GM21367 (cell line): Measurements from ENCODE around the gene NUS1.
"Not testable (repeated sequence)": the region's sequence is repeated elsewhere in the genome, so short reads cannot be mapped to it uniquely, and the experiment has no call there.

Experiments used
- ATAC-seq: cut with Tn5 transposase; IDR thresholded peaks from one replicate; pipeline ENCODE4 v1.9.1; 2021; ENCODE audit not compliant: unreplicated experiment

The NUS1 gene

DNA sequence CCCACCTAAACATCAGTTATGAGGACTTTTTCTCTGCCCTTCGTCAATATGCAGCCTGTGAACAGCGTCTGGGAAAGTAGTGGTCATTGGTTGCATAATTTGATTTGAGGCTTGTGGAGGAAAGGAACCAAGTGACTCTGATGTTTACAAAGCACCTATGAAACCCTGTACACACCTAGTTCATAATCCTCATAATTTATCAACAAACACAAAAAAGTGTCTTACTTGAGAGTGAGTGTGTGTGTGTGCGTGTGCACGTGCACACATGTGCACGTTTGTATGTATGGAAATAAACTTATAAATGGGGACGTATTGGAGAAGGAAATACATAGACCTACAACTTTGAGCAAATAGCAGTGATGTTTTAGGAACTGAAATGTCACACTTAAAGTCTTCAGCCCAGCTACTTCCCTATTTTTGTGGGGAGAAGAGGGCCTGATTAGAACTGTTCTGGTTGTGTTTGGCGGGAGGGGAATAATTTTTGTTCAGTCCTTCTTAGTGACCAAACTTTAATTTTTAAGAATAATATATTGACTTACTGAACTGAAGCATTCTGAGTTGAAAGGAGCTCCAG, 31.8 kb downstream of the NUS1 start:
- not testable (repeated sequence) for ATAC-seq

GRCh38 chr6:117711369-117711768, 36.1 kb downstream of the NUS1 start:
- no peak for ATAC-seq

- no peak for ATAC-seq
These were observed 43.6 kb downstream of the NUS1 start for GRCh38 chr6:117718895-117719294.

GRCh38 chr6:117721520-117721919, 46.3 kb downstream of the NUS1 start:
- not testable (repeated sequence) for ATAC-seq

GRCh38 chr6:117728626-117729025, 53.4 kb downstream of the NUS1 start:
- no peak for ATAC-seq

DNA sequence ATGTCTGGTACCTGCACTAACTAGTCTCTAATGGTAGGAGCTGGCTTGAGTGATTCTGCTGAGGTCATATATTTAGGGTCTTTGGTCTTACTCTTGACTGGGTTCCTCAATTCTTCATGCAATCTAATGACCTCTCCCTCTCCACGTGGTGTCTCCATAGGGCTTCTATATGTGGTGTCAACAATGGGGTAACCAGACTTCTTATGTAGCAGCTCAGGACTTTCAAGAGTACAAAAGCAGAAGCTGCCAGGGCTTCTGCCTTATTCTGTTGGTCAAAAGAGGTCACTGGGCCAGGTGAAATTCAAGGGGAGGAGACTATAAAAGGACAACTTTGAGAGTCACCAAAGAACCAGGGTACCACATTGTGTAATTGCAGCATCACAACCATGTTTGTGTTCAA, 54.3 kb downstream of the NUS1 start:
- no peak for ATAC-seq

DNA sequence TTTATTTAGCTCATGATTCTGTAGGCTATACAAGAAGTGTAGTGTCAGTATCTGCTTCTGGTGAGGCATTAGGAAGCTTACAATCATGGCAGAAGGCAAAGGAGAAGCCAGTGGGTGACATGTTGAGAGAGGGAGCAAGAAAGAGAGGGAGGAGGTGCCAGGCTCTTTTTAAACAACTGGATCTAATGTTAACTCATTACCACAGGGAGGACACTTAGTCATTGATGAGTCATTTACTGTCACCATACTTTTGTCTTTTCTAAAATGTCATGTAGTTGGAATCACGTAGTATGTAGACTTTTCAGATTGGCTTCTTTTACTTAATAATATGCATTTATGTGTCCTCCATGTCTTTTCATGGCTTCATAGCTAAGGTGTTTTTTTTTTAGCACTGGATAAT, 58.1 kb downstream of the NUS1 start:
- no peak for ATAC-seq

DNA sequence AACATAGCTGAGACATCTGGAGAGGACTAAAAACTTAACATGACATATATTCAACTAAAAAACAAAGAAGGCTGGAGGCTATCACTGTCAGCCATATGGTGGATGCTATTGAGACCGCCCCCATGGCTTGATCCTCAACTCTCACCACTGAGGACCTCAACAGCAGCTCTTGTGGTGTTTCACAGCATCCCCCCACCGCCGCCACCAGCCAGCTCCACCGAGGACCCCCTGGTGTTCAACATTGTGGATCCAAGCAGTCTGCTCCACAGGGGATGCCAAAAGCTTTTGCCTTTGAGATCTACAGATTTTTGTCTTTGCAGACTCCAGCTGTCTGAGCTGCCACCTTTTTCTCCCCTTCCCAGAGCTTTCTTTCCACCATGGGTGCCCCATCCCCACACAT, 64.6 kb downstream of the NUS1 start:
- no peak for ATAC-seq

GRCh38 chr6:117740605-117741004, 65.3 kb downstream of the NUS1 start:
- ATAC-seq, result no peak

DNA sequence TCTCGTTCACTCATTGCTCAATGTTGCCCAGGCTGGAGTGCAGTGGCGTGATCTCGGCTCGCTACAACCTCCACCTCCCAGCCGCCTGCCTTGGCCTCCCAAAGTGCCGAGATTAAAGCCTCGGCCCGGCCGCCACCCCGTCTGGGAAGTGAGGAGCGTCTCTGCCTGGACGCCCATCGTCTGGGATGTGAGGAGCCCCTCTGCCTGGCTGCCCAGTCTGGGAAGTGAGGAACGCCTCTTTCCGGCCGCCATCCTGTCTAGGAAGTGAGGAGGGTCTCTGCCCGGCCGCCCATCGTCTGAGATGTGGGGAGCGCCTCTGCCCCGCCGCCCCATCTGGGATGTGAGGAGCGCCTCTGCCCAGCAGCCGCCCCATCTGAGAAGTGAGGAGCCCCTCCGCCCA, 75.4 kb downstream of the NUS1 start:
- ATAC-seq, result not testable (repeated sequence)
